HG03469 (cell line): Measurements from ENCODE around the gene LRP1.

Experiments used
- ATAC-seq: cut with Tn5 transposase; IDR thresholded peaks from one replicate; pipeline ENCODE4 v1.9.1; 2021; ENCODE audit warnings: mild to moderate bottlenecking, moderate library complexity, moderate number of reproducible peaks; ENCODE audit not compliant: unreplicated experiment

The LRP1 gene

DNA sequence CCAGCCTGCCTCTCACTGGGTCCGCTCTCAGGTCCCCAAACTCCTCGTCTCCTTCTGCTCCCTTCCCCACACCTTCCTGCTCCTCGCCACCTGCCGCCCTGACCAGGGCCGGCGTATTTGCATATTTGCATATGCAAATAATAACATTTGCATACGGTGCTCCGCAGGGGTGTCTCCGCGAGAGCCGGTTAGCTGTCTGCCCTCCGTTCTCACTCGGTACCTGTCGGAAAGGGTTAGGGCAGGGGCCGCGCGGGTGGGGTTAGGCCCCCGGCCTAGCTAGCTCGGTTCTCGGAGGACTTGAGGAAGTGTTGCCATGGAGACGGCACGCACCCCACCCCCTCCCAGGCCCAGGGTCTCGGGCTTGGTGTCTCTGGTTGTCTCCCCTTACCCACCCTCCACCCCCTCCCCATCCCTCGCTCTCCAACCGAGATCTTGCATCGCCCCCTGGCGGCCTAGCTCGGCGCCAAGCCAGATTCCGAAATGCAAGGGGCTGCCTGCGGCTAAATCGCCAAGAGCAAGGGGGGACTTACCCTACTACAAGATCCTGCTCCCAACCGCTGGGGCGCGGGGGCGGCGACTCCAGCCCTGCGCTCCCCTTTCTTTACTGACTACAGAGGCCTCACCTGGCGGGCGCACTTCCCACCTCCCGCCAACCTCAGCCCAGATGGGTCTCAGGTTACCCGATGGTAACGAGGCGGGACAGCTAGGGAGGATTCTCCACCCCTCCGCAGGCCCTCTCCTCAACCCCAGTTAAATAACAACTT is 114.6 kb downstream of the LRP1 start:
- no peak for ATAC-seq

DNA sequence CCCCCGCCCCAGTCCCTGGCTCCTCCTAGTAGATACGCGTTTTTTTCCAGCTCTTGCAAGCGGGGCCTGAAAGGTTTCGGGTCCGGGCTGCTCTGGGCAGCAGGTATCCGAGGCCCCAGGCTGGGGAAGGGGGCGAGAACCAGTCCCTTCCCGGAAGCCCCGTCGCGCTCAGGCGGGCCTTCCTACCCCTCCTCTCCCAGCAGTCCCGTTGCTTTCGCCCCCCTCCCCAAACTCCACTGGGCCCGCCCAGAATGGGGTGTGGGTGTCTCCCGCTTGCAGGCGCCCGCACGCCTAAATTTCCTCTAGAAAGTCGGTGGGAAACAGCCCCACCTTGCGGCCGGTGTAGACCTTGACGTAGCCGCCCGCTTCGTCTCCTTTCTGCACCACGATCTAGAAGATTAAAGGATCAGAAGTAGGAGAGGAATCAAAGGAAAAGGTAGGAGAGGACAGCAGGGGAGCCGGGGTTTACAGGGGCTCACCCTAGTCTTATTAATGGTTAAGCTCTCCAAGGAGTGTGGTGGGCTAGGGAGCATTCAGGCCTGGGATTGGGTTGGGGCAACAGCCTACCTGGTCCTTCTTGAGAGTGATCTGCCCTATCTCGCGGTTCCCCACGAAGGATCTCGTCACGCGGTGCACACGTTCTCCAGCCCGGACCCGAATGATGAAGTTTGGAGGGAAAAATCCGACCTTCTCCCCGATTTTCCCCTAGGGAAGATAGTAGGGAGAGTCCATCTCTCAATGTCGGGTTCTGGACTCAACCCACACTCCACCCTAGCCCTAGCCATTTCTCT is 115.4 kb downstream of the LRP1 start:
- no peak for ATAC-seq

GRCh38 chr12:57244312-57244696 is 116.0 kb downstream of the LRP1 start:
- ATAC-seq, result no peak

DNA sequence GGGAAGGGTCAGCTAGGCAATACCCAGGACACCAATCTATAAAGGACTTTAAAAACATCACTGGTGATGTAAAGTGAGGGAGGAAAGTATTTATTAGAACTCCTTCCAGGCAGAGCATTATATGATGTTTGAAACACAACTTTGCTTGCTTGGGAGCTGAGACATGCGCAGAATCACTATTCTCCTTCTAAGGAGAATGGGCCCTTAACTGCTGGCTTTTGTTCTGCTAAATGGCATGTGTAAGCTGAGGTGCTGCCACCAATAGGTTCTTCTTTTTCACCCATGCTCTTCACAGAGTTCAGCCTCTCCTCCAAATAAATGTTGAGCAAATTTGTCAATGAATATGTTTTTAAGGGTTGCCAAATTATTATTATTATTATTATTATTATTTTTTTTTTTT is 118.8 kb downstream of the LRP1 start:
- no peak for ATAC-seq

DNA sequence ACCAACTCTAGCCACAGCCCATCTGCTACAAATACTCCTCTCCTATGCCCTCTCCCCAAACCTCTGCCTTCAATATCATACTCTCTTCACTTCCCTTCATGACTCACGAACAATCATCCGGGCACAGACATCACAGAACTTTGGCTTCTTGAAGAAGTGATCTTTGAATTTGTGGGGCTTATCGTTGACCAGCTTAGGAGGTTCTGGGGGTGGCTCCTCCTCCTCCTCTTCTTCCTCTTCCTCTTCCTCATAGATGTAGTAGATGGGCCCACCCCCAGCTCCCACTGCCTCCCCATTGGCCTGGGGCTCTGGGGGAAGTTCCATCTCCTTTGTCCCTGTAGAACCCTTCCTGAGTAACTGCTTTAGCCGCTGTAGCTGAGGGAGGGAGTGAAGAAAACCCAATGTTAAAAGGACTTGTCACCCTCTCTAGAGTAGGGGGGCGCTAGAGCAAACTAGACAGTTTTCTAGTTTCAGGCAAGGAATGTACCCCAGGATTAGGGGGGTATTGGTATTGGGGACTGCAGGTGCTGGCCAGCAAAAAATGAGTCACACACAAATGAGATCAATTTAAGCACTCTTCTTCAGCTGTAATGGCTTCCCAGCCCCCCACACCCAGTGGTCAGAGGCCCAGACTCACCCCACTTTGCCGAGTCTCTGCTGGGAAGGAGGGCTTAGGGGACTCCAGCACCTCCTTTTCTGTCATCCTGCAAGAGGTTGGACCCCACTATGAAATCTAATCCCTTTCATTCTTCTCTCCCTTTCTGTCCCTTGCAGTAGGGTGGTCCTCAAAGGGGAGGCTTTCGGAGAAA is 120.9 kb downstream of the LRP1 start:
- no peak for ATAC-seq

GRCh38 chr12:57250541-57250940 is 122.3 kb downstream of the LRP1 start:
- no peak for ATAC-seq

DNA sequence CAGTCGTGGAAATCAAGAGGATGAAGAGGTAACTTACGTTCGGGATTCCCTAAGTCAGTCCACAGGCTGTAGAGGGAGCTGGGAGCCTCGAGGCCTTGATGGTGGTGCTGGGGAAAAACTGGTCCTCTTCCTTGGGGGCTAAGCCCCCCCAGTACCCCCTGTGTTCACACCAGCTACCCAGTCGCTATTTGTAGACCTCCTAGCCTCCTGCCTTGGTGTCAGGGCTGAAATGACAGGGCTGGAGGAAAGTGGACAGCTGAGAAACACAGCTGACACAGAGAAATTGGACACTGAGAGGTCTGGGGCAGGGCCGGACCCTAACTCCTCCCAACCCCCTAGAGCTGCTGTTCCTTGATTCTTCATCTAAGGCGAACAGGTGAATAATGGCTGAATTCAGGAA is 122.7 kb downstream of the LRP1 start, which contains the start of gene STAC3:
TSS of gene STAC3 (minus strand) at position 232 of the 400 bp plus-strand sequence. CDS start 1,551 bp downstream, outside the sequence.
- no peak for ATAC-seq

DNA sequence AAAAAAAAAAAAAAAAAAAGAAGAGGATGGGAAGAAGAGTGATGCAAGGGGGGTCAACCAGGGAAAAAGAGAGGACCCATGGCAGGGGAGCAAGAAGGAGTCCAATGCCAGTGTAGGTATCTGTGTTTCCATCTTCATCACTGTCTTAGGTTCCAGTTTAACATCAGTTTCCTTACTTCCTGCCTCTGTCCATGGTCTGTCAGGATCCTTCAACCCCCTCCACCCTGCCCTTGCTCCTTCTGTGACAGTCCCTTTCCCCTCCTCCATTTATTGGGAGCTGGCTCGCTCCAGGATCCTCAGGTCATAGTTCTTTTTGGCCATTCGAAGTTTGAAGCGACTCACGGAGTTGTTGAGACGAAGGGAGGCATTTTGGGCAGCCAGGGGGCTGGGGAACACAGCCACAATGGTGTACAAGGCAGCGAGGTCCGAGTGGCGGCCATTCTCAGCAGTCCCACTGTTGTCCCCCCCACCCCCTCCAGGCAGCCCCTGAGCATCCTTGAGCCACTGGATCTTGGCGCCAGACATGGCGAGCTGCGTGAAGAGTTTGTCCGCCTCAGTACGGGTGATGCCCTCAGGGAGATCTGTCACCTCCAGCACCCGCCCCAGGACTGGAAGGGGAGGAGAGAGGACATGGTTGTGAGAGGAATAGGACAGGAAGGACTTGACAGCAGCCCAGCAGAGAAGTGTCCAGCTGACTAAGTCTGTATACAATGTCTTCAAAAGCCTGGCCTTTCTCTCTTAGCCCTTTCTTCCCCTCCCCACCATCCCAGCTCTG is 126.4 kb downstream of the LRP1 start:
- ATAC-seq, result no peak

- no peak for ATAC-seq
These were observed 127.6 kb downstream of the LRP1 start for GRCh38 chr12:57255916-57256315.

GRCh38 chr12:57258977-57259970 is 131.0 kb downstream of the LRP1 start:
- ATAC-seq, result no peak

DNA sequence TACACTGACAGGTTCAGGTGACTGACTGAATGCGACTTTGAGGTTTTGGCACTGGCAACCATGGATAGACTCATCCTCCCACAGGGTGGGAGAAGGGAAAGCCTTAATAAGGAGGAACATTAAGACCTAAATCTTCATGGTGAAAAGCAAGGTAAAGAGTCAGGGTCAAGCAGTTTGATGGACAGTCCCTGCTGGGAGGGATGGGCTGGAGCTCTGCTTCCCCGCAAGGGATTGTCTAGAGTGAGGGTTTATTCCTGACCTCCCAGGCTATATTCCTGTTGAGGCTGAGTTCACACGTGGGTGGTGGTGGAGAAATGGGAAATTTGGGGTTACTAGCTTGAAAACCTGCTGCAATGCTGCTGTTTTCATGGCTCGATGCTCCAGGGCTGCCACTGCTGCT is 132.1 kb downstream of the LRP1 start:
- ATAC-seq, result no peak

DNA sequence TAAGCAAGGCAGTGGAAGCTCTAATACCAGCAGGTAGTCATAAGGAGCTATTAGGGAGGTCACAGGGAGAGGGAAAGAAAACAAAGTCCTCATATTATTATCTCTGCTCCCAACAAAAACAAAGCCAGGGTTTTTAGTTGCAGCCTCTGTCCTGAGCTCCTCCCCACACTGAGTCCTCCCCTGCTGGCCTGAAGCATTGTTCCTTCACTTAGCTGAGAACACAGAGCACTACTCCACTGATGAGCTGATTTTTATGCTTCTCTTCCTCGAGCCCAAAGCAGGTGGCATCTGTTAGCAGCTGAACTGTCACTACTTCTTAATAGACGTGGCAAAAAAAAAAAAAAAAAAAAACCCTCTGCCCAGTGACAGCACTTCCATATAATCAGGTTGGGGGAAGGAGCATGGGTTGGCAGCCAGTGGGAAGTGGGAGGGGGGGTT is 133.2 kb downstream of the LRP1 start:
- no peak for ATAC-seq

- ATAC-seq, result no peak
These were observed 134.0 kb downstream of the LRP1 start for GRCh38 chr12:57262126-57262822.
